Neuronal stem cell (in vitro differentiated cells): Measurements from ENCODE around the gene SH3D19.

Experiments
- DNase-seq: peaks from one replicate; pipeline ENCODE4 v3.0.0-alpha.2; 2013; ENCODE audit warnings: low spot score
- H2AFZ ChIP-seq: one replicate; pipeline ENCODE4 v1.6.1; 2013; ENCODE audit warnings: mild to moderate bottlenecking, low read length, inconsistent platforms
- H2AK5ac ChIP-seq: 2 replicates; pipeline ENCODE4 v1.6.1; 2013; ENCODE audit warnings: low read depth, mild to moderate bottlenecking, inconsistent platforms, low read length, moderate library complexity, mixed read lengths
- H2BK120ac ChIP-seq: 2 replicates; pipeline ENCODE4 v1.6.1; 2013; ENCODE audit warnings: low read depth, mild to moderate bottlenecking, inconsistent platforms, low read length, moderate library complexity, mixed read lengths
- H2BK12ac ChIP-seq: one replicate; pipeline ENCODE4 v1.6.1; 2013; ENCODE audit warnings: low read length, inconsistent platforms
- H2BK15ac ChIP-seq: 2 replicates; pipeline ENCODE4 v1.6.1; 2013; ENCODE audit warnings: mild to moderate bottlenecking, low read length, inconsistent platforms, mixed read lengths
- H2BK5ac ChIP-seq: one replicate; pipeline ENCODE4 v1.6.1; 2013; ENCODE audit warnings: inconsistent platforms, mild to moderate bottlenecking, low read length, moderate library complexity
- H3K14ac ChIP-seq: one replicate; pipeline ENCODE4 v1.6.1; 2013; ENCODE audit warnings: low read length, inconsistent platforms
- H3K18ac ChIP-seq: 2 replicates; pipeline ENCODE4 v1.6.1; 2013; ENCODE audit warnings: low read length, inconsistent platforms
- H3K23ac ChIP-seq: 2 replicates; pipeline ENCODE4 v1.6.1; 2013; ENCODE audit warnings: low read depth, mild to moderate bottlenecking, mixed read lengths, low read length, inconsistent platforms; ENCODE audit not compliant: poor library complexity
- H3K27ac ChIP-seq: replicated peaks from 3 replicates; pipeline ENCODE4 v1.5.1; 2013; ENCODE audit warnings: low read length, inconsistent platforms
- H3K27me3 ChIP-seq, 3 experiments: 2 replicates each; pipeline ENCODE4 v1.6.1; 2013; ENCODE audit warnings: low read length in 3 of 3, mild to moderate bottlenecking in 2 of 3, inconsistent platforms in 1 of 3, low read depth in 1 of 3, mixed read lengths in 1 of 3, moderate library complexity in 1 of 3; ENCODE audit not compliant: control insufficient read depth in 3 of 3, insufficient read depth in 3 of 3
- H3K36me3 ChIP-seq, 2 donors: replicated peaks in 1 of 2; 2 replicates each; pipeline ENCODE4 v1.6.1; 2013; ENCODE audit warnings: low read length in 2 of 2; ENCODE audit not compliant: control insufficient read depth in 2 of 2, insufficient read depth in 2 of 2
- H3K4ac ChIP-seq: 2 replicates; pipeline ENCODE4 v1.6.1; 2013; ENCODE audit warnings: inconsistent platforms, mild to moderate bottlenecking, low read length, moderate library complexity
- H3K4me1 ChIP-seq, 2 donors: 1 replicate in 1 of 2; 2 replicates in 1 of 2; pipeline ENCODE4 v1.6.1; 2013; ENCODE audit warnings: low read length in 2 of 2, low read depth in 1 of 2; ENCODE audit not compliant: control insufficient read depth in 2 of 2, insufficient read depth in 1 of 2
- H3K4me2 ChIP-seq: one replicate; pipeline ENCODE4 v1.6.1; 2013; ENCODE audit warnings: mild to moderate bottlenecking, low read length, inconsistent platforms; ENCODE audit not compliant: insufficient read depth, poor library complexity, severe bottlenecking
- H3K4me3 ChIP-seq, 2 donors: 2 replicates each; pipeline ENCODE4 v1.5.1; 2013; ENCODE audit warnings: low read length in 2 of 2, mild to moderate bottlenecking in 2 of 2, inconsistent platforms in 1 of 2, moderate library complexity in 1 of 2
- H3K79me1 ChIP-seq: one replicate; pipeline ENCODE4 v1.6.1; 2013; ENCODE audit warnings: low read depth, mild to moderate bottlenecking, inconsistent platforms, low read length, moderate library complexity
- H3K9ac ChIP-seq: one replicate; pipeline ENCODE4 v1.6.1; 2013; ENCODE audit warnings: mild to moderate bottlenecking, low read depth, low read length, inconsistent platforms; ENCODE audit not compliant: poor library complexity
- H3K9me3 ChIP-seq, 2 donors: replicated peaks in 1 of 2; 2 replicates each; pipeline versions ENCODE3 to v1.6.1; 2013; ENCODE audit warnings: low read length in 2 of 2, mild to moderate bottlenecking in 2 of 2, inconsistent platforms in 1 of 2, low read depth in 1 of 2, mixed read lengths in 1 of 2, moderate library complexity in 1 of 2; ENCODE audit not compliant: control insufficient read depth in 2 of 2, insufficient read depth in 1 of 2
- H4K8ac ChIP-seq: one replicate; pipeline ENCODE4 v1.6.1; 2013; ENCODE audit warnings: low read depth, mild to moderate bottlenecking, inconsistent platforms, low read length, moderate library complexity
- H4K91ac ChIP-seq: one replicate; pipeline ENCODE4 v1.6.1; 2013; ENCODE audit warnings: low read length, low read depth, mild to moderate bottlenecking, inconsistent platforms; ENCODE audit not compliant: poor library complexity
- WGBS, 2 donors: extraction: QIAGEN DNeasy Blood & Tissue Kit; methylation state at CpG; one replicate each; pipeline ENCODE4 v1.1.7; 2013; ENCODE audit warnings: missing lambda C conversion rate in 2 of 2, mixed read lengths in 1 of 2; ENCODE audit not compliant: insufficient read length in 2 of 2, insufficient replicate concordance in 1 of 2; ENCODE audit errors: extremely low coverage in 2 of 2; 5-methylcytosine and 5-hydroxymethylcytosine counted together

The SH3D19 gene

GRCh38 chr4:151114986-151115385, 210.4 kb downstream of the SH3D19 start:
- Histone ChIP-seq H2BK12ac (no peak overlapping the region), H4K91ac (no peak overlapping the region), H2AK5ac (no peak overlapping the region), H2AFZ (no peak overlapping the region), H3K9ac (no peak overlapping the region), H4K8ac (no peak overlapping the region), H3K36me3 (peaks cover 2 to 60% of the 10 kb centered on the region in 2 donors), H2BK120ac (no peak overlapping the region), H3K4me3 (no peak overlapping the region), H3K14ac (no peak overlapping the region), H3K23ac (no peak overlapping the region), H3K9me3 (peaks cover 0 to 2% of the 10 kb centered on the region in 2 donors), H2BK15ac (no peak overlapping the region), H3K4me1 (no peaks in the 10 kb centered on the region), H3K79me1 (peaks cover 1% of the 10 kb centered on the region), H3K27me3 (no peaks in the 10 kb centered on the region), H3K18ac (no peak overlapping the region), H3K4ac (no peak overlapping the region), H2BK5ac (no peak overlapping the region), H3K27ac (no peak overlapping the region), H3K4me2 (no peak overlapping the region)
- WGBS, 2 donors, result no CpG with 5 or more reads among the region's 5 CpGs
- DNase-seq, result no peak

- H3K4ac ChIP-seq, result no peak overlapping the region
- no peak overlapping the region for H2AFZ ChIP-seq
- peaks cover 1% of the 10 kb centered on the region for H3K79me1 ChIP-seq
- H3K4me1 ChIP-seq, result no peaks in the 10 kb centered on the region
- no peak overlapping the region for H3K23ac ChIP-seq
- no peak overlapping the region for H3K27ac ChIP-seq
- no peak overlapping the region for H2BK120ac ChIP-seq
- H3K9me3 ChIP-seq, result peaks cover 0 to 2% of the 10 kb centered on the region in 2 donors
- H3K18ac ChIP-seq, result no peak overlapping the region
- H4K91ac ChIP-seq, result no peak overlapping the region
- no CpG with 5 or more reads among the region's 3 CpGs for WGBS, 2 donors
- H3K9ac ChIP-seq, result no peak overlapping the region
- no peak overlapping the region for H2AK5ac ChIP-seq
- H2BK5ac ChIP-seq, result no peak overlapping the region
- H3K14ac ChIP-seq, result no peak overlapping the region
- H2BK12ac ChIP-seq, result no peak overlapping the region
- H2BK15ac ChIP-seq, result no peak overlapping the region
- H3K27me3 ChIP-seq, result no peaks in the 10 kb centered on the region
- no peak overlapping the region for H3K4me2 ChIP-seq
- no peak overlapping the region for H3K4me3 ChIP-seq
- no peak for DNase-seq
- H4K8ac ChIP-seq, result no peak overlapping the region
- peaks cover 2 to 56% of the 10 kb centered on the region in 2 donors for H3K36me3 ChIP-seq
Measured at GRCh38 chr4:151114338-151114737, 211.1 kb downstream of the SH3D19 start.

- H3K9me3 ChIP-seq, result peaks cover 2 to 5% of the 10 kb centered on the region in 2 donors
- H2BK12ac ChIP-seq, result no peak overlapping the region
- H3K4me1 ChIP-seq, result no peaks in the 10 kb centered on the region
- no peak overlapping the region for H2BK15ac ChIP-seq
- H2BK5ac ChIP-seq, result no peak overlapping the region
- peaks cover 4 to 78% of the 10 kb centered on the region in 2 donors for H3K36me3 ChIP-seq
- WGBS, 2 donors, result no CpG with 5 or more reads among the region's 3 CpGs
- peaks cover 1% of the 10 kb centered on the region for H3K79me1 ChIP-seq
- H3K23ac ChIP-seq, result no peak overlapping the region
- H3K4me3 ChIP-seq, result no peak overlapping the region
- no peak overlapping the region for H2AFZ ChIP-seq
- no peak overlapping the region for H2BK120ac ChIP-seq
- H3K4ac ChIP-seq, result no peak overlapping the region
- H3K27me3 ChIP-seq, result no peaks in the 10 kb centered on the region
- no peak overlapping the region for H3K27ac ChIP-seq
- DNase-seq, result no peak
- no peak overlapping the region for H3K14ac ChIP-seq
- no peak overlapping the region for H3K4me2 ChIP-seq
- H2AK5ac ChIP-seq, result no peak overlapping the region
- no peak overlapping the region for H3K9ac ChIP-seq
- no peak overlapping the region for H3K18ac ChIP-seq
- H4K8ac ChIP-seq, result no peak overlapping the region
- H4K91ac ChIP-seq, result no peak overlapping the region
Measured at GRCh38 chr4:151110236-151110635, 215.2 kb downstream of the SH3D19 start.

- Histone ChIP-seq H2AFZ (no peak overlapping the region), H2BK15ac (no peak overlapping the region), H2AK5ac (no peak overlapping the region), H2BK12ac (no peak overlapping the region), H3K14ac (no peak overlapping the region), H3K18ac (no peak overlapping the region), H3K9ac (no peak overlapping the region), H4K91ac (no peak overlapping the region), H4K8ac (no peak overlapping the region), H3K4ac (no peak overlapping the region), H3K9me3 (peaks cover 2 to 5% of the 10 kb centered on the region in 2 donors), H3K79me1 (no peaks in the 10 kb centered on the region), H3K27me3 (no peaks in the 10 kb centered on the region), H2BK5ac (no peak overlapping the region), H3K36me3 (peaks cover 15 to 79% of the 10 kb centered on the region in 2 donors), H3K4me3 (no peak overlapping the region), H3K27ac (no peak overlapping the region), H3K4me1 (no peaks in the 10 kb centered on the region), H2BK120ac (no peak overlapping the region), H3K4me2 (no peak overlapping the region), H3K23ac (no peak overlapping the region)
- WGBS, 2 donors, result no CpG with 5 or more reads among the region's 3 CpGs
- DNase-seq, result no peak
Measured at GRCh38 chr4:151107063-151107462, 218.3 kb downstream of the SH3D19 start.
